Upper lobe of right lung (tissue), 1 donor: ENCODE results near the gene GRN. TPM values are rescaled to one million over a fixed set of nuclear protein-coding genes. Genes with fewer than 3 reads are reported as not detected.

Source experiments
- ATAC-seq: fragments of 200-7000 bp; cut with Tn5 transposase; one replicate; pipeline ENCODE4 v1.9.1; 2020; ENCODE audit warnings: mild to moderate bottlenecking, moderate library complexity
- DNase-seq: peaks from one replicate; pipeline ENCODE4 v3.0.0-alpha.2; 2020
- H3K27ac ChIP-seq: fragments of 200-600 bp; one replicate; pipeline ENCODE4 v1.8.0; 2022
- H3K27me3 ChIP-seq: fragments of 200-600 bp; one replicate; pipeline ENCODE4 v1.8.0; 2022; ENCODE audit warnings: mild to moderate bottlenecking
- H3K36me3 ChIP-seq: fragments of 200-600 bp; one replicate; pipeline ENCODE4 v1.8.0; 2022
- H3K4me1 ChIP-seq: fragments of 200-600 bp; one replicate; pipeline ENCODE4 v1.8.0; 2022
- H3K4me3 ChIP-seq: fragments of 200-600 bp; one replicate; pipeline ENCODE4 v1.8.0; 2022; ENCODE audit warnings: mild to moderate bottlenecking
- H3K9me3 ChIP-seq: fragments of 200-600 bp; one replicate; pipeline ENCODE4 v1.8.0; 2022
- intact Hi-C: fragments of 100-400 bp; cut with DNase I; formaldehyde crosslinking; loops from one replicate; pipeline ENCODE4 v1.11.0; 2022
- total RNA-seq: library from RNA; stranded (reverse); fragmentation: NEBNext Ultra II Directional; extraction: Animal tissue kit (Norgen Biotek cat#: 25700); gene quantifications from one replicate; pipeline ENCODE4 v1.2.1, GENCODE V29; 2021
- TF ChIP-seq, protein P1 (sequence below): fragments of 200-600 bp; IDR thresholded peaks from one replicate; pipeline ENCODE4 v1.8.0; 2022; ENCODE audit warnings: antibody characterized with exemption
- donor health status: DM: no; HTN: yes; CAD: no; lungs with severe emphysema.

Gene GRN
- total RNA-seq, 1 donor from 2014 or later, result 722 TPM

DNA sequence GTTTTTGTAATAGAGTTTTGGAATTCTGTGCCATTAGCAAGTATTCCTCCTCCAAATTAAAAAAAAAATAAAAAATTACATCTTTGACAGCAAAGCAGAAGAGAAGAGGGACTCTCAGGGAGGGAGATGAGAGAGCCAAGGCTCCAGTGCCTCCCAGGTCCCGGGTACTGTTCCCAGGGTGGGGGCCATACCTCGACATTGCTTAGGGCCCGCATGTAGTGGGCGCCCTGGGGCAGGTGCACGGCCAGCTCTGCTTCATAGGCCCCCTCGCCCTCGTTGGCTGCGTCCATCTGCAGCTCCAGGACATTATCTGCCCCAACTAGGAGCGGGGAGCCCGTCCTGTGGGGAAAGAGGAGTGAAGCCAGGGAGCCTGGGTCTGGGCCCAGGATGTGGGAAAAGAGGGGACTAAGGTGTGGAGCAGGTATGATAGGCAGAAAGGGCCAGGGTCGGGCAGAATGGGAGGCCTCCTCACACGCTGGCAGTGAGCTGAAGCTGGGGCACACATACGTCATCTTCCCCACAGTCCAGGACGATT is 33.1 kb downstream of the GRN start:
- no peak overlapping the region for H3K4me3 ChIP-seq
- intact Hi-C loops, result no loop called here
- DNase-seq, result peak; percentile 37

DNA sequence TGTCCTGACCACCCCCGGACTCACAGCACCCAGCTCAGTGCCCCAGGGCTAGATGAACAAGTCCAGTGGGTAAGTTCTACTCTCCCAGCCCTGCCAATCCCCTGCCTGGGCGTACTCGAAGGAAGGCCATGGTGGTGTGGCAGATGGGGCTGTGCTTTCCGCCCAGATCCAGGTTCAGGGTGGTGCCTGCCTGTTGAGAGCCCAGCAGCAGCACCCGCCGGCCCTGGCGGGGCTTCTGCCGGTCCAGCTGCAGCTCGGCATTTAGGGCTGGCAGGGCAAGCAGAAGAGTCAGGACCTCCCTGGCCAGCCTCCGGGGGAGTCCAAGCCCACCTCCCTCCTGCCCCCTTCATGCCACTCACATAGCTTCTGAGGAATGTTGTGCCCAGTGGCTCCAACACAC is 34.8 kb downstream of the GRN start:
- intact Hi-C loops, result no loop called here
- Histone ChIP-seq H3K9me3 (no peaks in the 10 kb centered on the region), H3K4me3 (no peak overlapping the region), H3K36me3 (no peaks in the 10 kb centered on the region), H3K4me1 (no peaks in the 10 kb centered on the region), H3K27ac (no peak overlapping the region), H3K27me3 (no peaks in the 10 kb centered on the region)
- TF ChIP-seq, protein P1, sequence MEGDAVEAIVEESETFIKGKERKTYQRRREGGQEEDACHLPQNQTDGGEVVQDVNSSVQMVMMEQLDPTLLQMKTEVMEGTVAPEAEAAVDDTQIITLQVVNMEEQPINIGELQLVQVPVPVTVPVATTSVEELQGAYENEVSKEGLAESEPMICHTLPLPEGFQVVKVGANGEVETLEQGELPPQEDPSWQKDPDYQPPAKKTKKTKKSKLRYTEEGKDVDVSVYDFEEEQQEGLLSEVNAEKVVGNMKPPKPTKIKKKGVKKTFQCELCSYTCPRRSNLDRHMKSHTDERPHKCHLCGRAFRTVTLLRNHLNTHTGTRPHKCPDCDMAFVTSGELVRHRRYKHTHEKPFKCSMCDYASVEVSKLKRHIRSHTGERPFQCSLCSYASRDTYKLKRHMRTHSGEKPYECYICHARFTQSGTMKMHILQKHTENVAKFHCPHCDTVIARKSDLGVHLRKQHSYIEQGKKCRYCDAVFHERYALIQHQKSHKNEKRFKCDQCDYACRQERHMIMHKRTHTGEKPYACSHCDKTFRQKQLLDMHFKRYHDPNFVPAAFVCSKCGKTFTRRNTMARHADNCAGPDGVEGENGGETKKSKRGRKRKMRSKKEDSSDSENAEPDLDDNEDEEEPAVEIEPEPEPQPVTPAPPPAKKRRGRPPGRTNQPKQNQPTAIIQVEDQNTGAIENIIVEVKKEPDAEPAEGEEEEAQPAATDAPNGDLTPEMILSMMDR, result no peak
- no peak for DNase-seq
- no peak for ATAC-seq

More for the DNA sequence above, 33.1 kb downstream of the GRN start:
- TF ChIP-seq, protein P1, result no peak
- no peak overlapping the region for H3K27ac ChIP-seq
- H3K4me1 ChIP-seq, result no peaks in the 10 kb centered on the region
- no peak for ATAC-seq
- H3K36me3 ChIP-seq, result no peaks in the 10 kb centered on the region
- no peaks in the 10 kb centered on the region for H3K27me3 ChIP-seq
- no peaks in the 10 kb centered on the region for H3K9me3 ChIP-seq

DNA sequence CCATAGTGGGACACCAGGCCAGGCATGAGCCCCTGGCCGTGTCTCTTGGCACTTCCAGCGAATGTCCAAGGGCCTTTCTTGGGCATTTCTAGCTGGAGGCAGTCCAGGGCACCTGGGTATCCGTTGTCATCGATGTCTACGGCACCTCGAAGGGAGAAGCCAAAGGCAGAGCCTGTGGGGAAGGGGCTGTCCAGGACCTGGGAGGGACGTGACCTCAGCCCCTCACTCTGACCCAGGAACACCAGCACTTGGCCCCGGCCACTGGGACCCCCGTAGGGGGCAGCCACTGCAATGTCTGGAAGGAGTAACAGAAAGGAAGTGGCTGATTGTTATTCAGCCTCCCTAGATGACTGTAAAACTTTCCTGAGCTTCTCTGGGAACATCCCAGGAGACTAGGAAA is 35.7 kb downstream of the GRN start:
- peak; percentile 46 for DNase-seq
- intact Hi-C loops, result no loop called here
- TF ChIP-seq, protein P1, result no peak

DNA sequence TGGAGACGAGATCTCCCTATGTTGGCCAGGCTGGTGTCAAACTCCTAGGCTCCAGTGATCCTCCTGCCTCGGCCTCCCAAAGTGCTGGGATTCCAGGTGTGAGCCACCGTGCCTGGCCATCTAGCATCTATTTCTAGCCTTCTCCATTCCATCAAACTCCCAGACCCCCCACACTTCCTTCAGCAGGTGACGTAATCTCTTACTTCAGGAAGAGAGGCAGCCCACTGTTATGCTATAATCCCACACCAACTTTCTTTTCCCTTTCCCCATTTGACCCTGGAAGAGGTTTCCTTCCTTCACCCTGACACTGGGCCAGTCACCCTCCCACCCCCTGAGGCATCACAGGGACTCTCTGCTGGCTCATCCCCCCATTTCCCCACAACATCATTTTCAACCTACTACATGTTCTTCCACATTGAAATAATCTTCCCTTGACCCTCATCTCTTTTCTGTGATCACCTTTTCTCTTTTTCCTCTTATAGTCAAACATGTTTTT is 36.8 kb downstream of the GRN start:
- DNase-seq, result no peak
- intact Hi-C loops, result no loop called here
- peaks cover 10% of the 10 kb centered on the region for H3K4me1 ChIP-seq

More for the DNA sequence above, 35.7 kb downstream of the GRN start:
- ATAC-seq, result no peak
- Histone ChIP-seq H3K4me1 (peaks cover 4% of the 10 kb centered on the region), H3K4me3 (no peak overlapping the region), H3K27me3 (no peaks in the 10 kb centered on the region), H3K36me3 (no peaks in the 10 kb centered on the region), H3K9me3 (no peaks in the 10 kb centered on the region), H3K27ac (no peak overlapping the region)

DNA sequence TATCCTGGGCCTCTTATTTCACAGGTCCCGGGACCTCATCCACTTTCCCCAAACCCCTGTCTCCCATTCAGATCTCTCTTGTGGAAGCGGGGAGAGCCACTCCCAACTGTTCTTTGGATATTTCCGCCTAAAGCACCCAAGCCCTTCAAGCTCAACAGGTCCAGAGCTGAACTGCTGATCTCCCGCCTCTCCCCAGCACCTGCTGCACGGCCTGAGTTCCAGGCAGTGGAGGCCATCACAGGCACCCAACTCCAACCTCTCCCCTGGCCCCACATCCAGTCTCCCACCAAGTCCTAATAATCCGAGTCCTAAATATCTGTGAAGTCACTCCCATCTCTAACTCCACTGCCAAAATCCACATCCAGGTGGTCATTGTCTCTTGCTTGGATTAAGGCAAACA is 37.8 kb downstream of the GRN start:
- intact Hi-C loops, result no loop called here
- DNase-seq, result no peak
- H3K27me3 ChIP-seq, result no peaks in the 10 kb centered on the region
- H3K27ac ChIP-seq, result no peak overlapping the region
- no peaks in the 10 kb centered on the region for H3K36me3 ChIP-seq
- ATAC-seq, result no peak
- H3K9me3 ChIP-seq, result no peaks in the 10 kb centered on the region
- TF ChIP-seq, protein P1, result no peak
- peaks cover 10% of the 10 kb centered on the region for H3K4me1 ChIP-seq
- H3K4me3 ChIP-seq, result no peak overlapping the region

More for the DNA sequence above, 36.8 kb downstream of the GRN start:
- TF ChIP-seq, protein P1, result no peak
- Histone ChIP-seq H3K4me3 (no peak overlapping the region), H3K36me3 (no peaks in the 10 kb centered on the region), H3K27me3 (no peaks in the 10 kb centered on the region), H3K27ac (no peak overlapping the region), H3K9me3 (no peaks in the 10 kb centered on the region)
- ATAC-seq, result no peak

DNA sequence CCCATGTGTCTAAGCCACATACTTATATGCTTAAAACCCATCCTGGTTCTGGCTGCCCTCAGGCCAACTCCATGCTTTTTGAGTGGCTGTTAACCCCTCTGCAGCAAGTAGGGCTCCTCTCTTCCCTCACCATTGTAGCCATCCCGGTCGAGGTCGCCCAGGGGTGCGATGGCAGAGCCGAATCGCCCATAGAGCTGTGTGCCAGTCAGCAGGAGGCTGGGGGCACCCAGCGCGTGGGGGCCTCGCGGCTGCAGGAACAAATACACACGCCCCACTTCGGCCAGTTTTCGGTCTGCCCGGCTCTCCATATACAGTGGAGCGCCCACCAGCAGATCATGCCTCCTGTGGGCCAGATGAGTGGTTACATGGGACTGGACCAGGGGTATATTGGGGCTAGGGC is 38.3 kb downstream of the GRN start:
- DNase-seq (no peak), ATAC-seq (no peak)
- peaks cover 10% of the 10 kb centered on the region for H3K4me1 ChIP-seq
- no peak overlapping the region for H3K4me3 ChIP-seq
- no peaks in the 10 kb centered on the region for H3K27me3 ChIP-seq
- TF ChIP-seq, protein P1, result no peak
- intact Hi-C loops, result no loop called here
- no peaks in the 10 kb centered on the region for H3K36me3 ChIP-seq
- no peaks in the 10 kb centered on the region for H3K9me3 ChIP-seq
- no peak overlapping the region for H3K27ac ChIP-seq
